Measurements from ENCODE around the gene BHLHA15. TPM values are rescaled to one million over a fixed set of nuclear protein-coding genes. Genes with fewer than 3 reads are reported as not detected.

Gene BHLHA15
- polyA plus RNA-seq (not detected in 3 replicates), polyA minus RNA-seq (not detected in 3 replicates)
- not detected for polyA plus RNA-seq (2011; ENCODE audit: low read depth)
- not detected in 2 replicates for polyA plus RNA-seq (2011; cell fraction: cytosol; rRNA removed)
- polyA plus RNA-seq (2011; cell fraction: nucleus; rRNA removed) = not detected in 2 replicates
- 0.17 TPM in 1 of 2 replicates, not detected in the other for polyA plus RNA-seq (2012; ENCODE audit: low replicate concordance)
- not detected for polyA minus RNA-seq (2011; cell fraction: cytosol; rRNA and poly(A)+ RNA removed)
- not detected in 2 replicates for polyA minus RNA-seq (2011; cell fraction: nucleus; rRNA and poly(A)+ RNA removed)

GRCh38 chr7:98211221-98211675 is at the start of gene BHLHA15:
Gene BHLHA15, plus strand, starts transcription at chr7:98211439. Its CDS starts 871 bp downstream, at chr7:98212310.
- DNase-seq (ENCODE audit: low read depth, low spot score) (no peak), FAIRE-seq (no peak)
- no peak for TF ChIP-seq CTCF (optimal IDR thresholded peaks at IDR 0.05 in 1 of 3, IDR thresholded peaks at IDR 0.05 in 1 of 3, conservative IDR thresholded peaks at IDR 0.05 in 1 of 3; ENCODE audit: extremely low read depth in 1 of 3, insufficient read depth in 2 of 3, low read length in 3 of 3)
- Histone ChIP-seq H3K36me3 (ENCODE audit: control insufficient read depth in 2 of 2, extremely low read depth in 1 of 2, insufficient read depth in 2 of 2, low read length in 2 of 2) (peaks cover 0 to 4% of the 10 kb centered on the region in 2 experiments), H3K9ac (ENCODE audit: control insufficient read depth, extremely low read depth, insufficient read depth, low read length) (no peak within 1 kb of the TSS), H3K9me3 (ENCODE audit: control insufficient read depth, low read depth, low read length) (no peaks in the 10 kb centered on the region), H3K9me1 (ENCODE audit: control insufficient read depth, extremely low read depth, insufficient read depth, low read length) (no peaks in the 10 kb centered on the region), H3K4me1 (ENCODE audit: control insufficient read depth, extremely low read depth, insufficient read depth, low read length) (no peaks in the 10 kb centered on the region), H3K27ac (ENCODE audit: control insufficient read depth, insufficient read depth, low read length) (no peak within 1 kb of the TSS), H3K27me3 (ENCODE audit: control insufficient read depth, extremely low read depth, insufficient read depth, low read length) (no peaks in the 10 kb centered on the region), H4K20me1 (ENCODE audit: control insufficient read depth, extremely low read depth, insufficient read depth, low read length) (no peaks in the 10 kb centered on the region), H3K4me2 (ENCODE audit: control insufficient read depth, extremely low read depth, insufficient read depth, low read depth, low read length) (no peak within 1 kb of the TSS), H3K79me2 (ENCODE audit: control insufficient read depth, insufficient read depth, low read length) (no peaks in the 10 kb centered on the region), H2AFZ (ENCODE audit: control insufficient read depth, low read length) (no peak within 1 kb of the TSS), H3K4me3 (ENCODE audit: control insufficient read depth in 2 of 3, extremely low read depth in 1 of 3, insufficient read depth in 2 of 3, low read depth in 1 of 3, low read length in 3 of 3) (peak within 1 kb of the TSS in 2 of 3 experiments; percentile 22)
- dilution Hi-C loops (cut with MboI; ENCODE audit: extremely low pct_ligation_motif_present, low sequenced_read_pairs) = no loop called here

- Histone ChIP-seq H3K79me2 (ENCODE audit: control insufficient read depth, insufficient read depth, low read length) (peaks cover 11% of the 10 kb centered on the region), H3K27me3 (ENCODE audit: control insufficient read depth, extremely low read depth, insufficient read depth, low read length) (no peaks in the 10 kb centered on the region), H3K27ac (ENCODE audit: control insufficient read depth, insufficient read depth, low read length) (peak overlapping the region; percentile 92), H3K4me2 (ENCODE audit: control insufficient read depth, extremely low read depth, insufficient read depth, low read depth, low read length) (peak overlapping the region; percentile 78), H3K9me3 (ENCODE audit: control insufficient read depth, low read depth, low read length) (no peaks in the 10 kb centered on the region), H2AFZ (ENCODE audit: control insufficient read depth, low read length) (no peak overlapping the region), H3K4me3 (ENCODE audit: control insufficient read depth in 2 of 3, extremely low read depth in 1 of 3, insufficient read depth in 2 of 3, low read depth in 1 of 3, low read length in 3 of 3) (peak overlapping the region in 1 of 3 experiments; percentile 15), H4K20me1 (ENCODE audit: control insufficient read depth, extremely low read depth, insufficient read depth, low read length) (no peaks in the 10 kb centered on the region), H3K9me1 (ENCODE audit: control insufficient read depth, extremely low read depth, insufficient read depth, low read length) (no peaks in the 10 kb centered on the region), H3K36me3 (ENCODE audit: control insufficient read depth in 2 of 2, extremely low read depth in 1 of 2, insufficient read depth in 2 of 2, low read length in 2 of 2) (peaks cover 0 to 3% of the 10 kb centered on the region in 2 experiments), H3K9ac (ENCODE audit: control insufficient read depth, extremely low read depth, insufficient read depth, low read length) (peak overlapping the region; percentile 78), H3K4me1 (ENCODE audit: control insufficient read depth, extremely low read depth, insufficient read depth, low read length) (peaks cover 37% of the 10 kb centered on the region)
- TF ChIP-seq EZH2 (IDR thresholded peaks at IDR 0.05; ENCODE audit: low read length) (no peak), CTCF (optimal IDR thresholded peaks at IDR 0.05 in 1 of 3, IDR thresholded peaks at IDR 0.05 in 1 of 3, conservative IDR thresholded peaks at IDR 0.05 in 1 of 3; ENCODE audit: extremely low read depth in 1 of 3, insufficient read depth in 2 of 3, low read length in 3 of 3) (no peak)
- FAIRE-seq (peak; percentile 74), DNase-seq (ENCODE audit: low read depth, low spot score) (no peak)
- dilution Hi-C loops (cut with MboI; ENCODE audit: extremely low pct_ligation_motif_present, low sequenced_read_pairs) = no loop called here
These were observed 48.5 kb upstream of the BHLHA15 start for GRCh38 chr7:98162758-98163157.
